Lung (tissue), 12 donors: Measurements from ENCODE around the gene ASB11. TPM values are rescaled to one million over a fixed set of nuclear protein-coding genes. Genes with fewer than 3 reads are reported as not detected.

ENCODE experiments used
- ATAC-seq: fragments of 200-7000 bp; cut with Tn5 transposase; one replicate; pipeline ENCODE4 v1.9.1; 2020; ENCODE audit warnings: moderate number of reproducible peaks; ENCODE audit not compliant: insufficient read depth, low FRiP score
- DNase-seq, 3 donors: peaks; one replicate each; pipeline ENCODE4 v3.0.0-alpha.2; 2013 to 2017
- H3K27ac ChIP-seq, 2 donors: one replicate each; pipeline ENCODE4 v1.5.1; 2013; ENCODE audit warnings: mild to moderate bottlenecking in 2 of 2, moderate library complexity in 2 of 2, control low read depth in 1 of 2, inconsistent platforms in 1 of 2, low read depth in 1 of 2, low read length in 1 of 2
- H3K27me3 ChIP-seq, 3 donors: one replicate each; pipeline ENCODE4 v1.5.1; 2013; ENCODE audit warnings: low read length in 2 of 3; ENCODE audit not compliant: control insufficient read depth in 3 of 3, insufficient read depth in 3 of 3
- H3K36me3 ChIP-seq, 4 donors: one replicate each; pipeline ENCODE4 v1.5.1; 2013; ENCODE audit warnings: low read length in 4 of 4, mild to moderate bottlenecking in 1 of 4, moderate library complexity in 1 of 4; ENCODE audit not compliant: control insufficient read depth in 4 of 4, insufficient read depth in 4 of 4
- H3K4me1 ChIP-seq, 5 donors: one replicate each; pipeline ENCODE4 v1.5.1; 2013; ENCODE audit warnings: low read length in 5 of 5, mild to moderate bottlenecking in 2 of 5, moderate library complexity in 1 of 5; ENCODE audit not compliant: control insufficient read depth in 5 of 5, insufficient read depth in 5 of 5
- H3K4me3 ChIP-seq: one replicate; pipeline ENCODE4 v1.5.1; 2013; ENCODE audit warnings: mild to moderate bottlenecking, control low read depth, moderate library complexity
- H3K9ac ChIP-seq, 2 donors: one replicate each; pipeline ENCODE4 v1.5.1; 2013; ENCODE audit warnings: low read length in 2 of 2, control low read depth in 1 of 2; ENCODE audit not compliant: insufficient read depth in 1 of 2
- H3K9me3 ChIP-seq, 4 donors: one replicate each; pipeline ENCODE4 v1.5.1; 2013; ENCODE audit warnings: low read length in 3 of 4, mild to moderate bottlenecking in 1 of 4, moderate library complexity in 1 of 4; ENCODE audit not compliant: control insufficient read depth in 4 of 4, insufficient read depth in 3 of 4
- CTCF ChIP-seq: IDR thresholded peaks from 2 replicates; pipeline ENCODE4 v1.5.1; 2012; ENCODE audit warnings: mild to moderate bottlenecking; ENCODE audit errors: control extremely low read depth, extremely low read depth
- WGBS, 2 donors: extraction: QIAGEN DNeasy Blood & Tissue Kit; methylation state at CpG; one replicate each; pipeline ENCODE4 v1.1.7; 2013; 5-methylcytosine and 5-hydroxymethylcytosine counted together
- polyA plus RNA-seq, 2 donors: library from polyadenylated mRNA; stranded (reverse); fragments of 200-250 nt; gene quantifications; one replicate each; pipeline ENCODE4 v1.2.1, GENCODE V29; 2013
- total RNA-seq, 2 donors: library from RNA; depleted of rRNA in 1 of 2; stranded (reverse); fragments of >200 nt in 1 of 2; gene quantifications; one replicate each; pipeline ENCODE4 v1.2.1, GENCODE V29; 2014 to 2021
- donor health status: control.
- donor health status: control.
- donor health status: Bipolar disorder and iron deficiency.
- donor health status: healthy.
- donor health status: DM: yes; HTN: yes; CAD: no.

ASB11 gene
- total and polyA plus RNA-seq, 4 donors = 0.06 to 0.34 (median 0.06) TPM; not detected in 1

DNA sequence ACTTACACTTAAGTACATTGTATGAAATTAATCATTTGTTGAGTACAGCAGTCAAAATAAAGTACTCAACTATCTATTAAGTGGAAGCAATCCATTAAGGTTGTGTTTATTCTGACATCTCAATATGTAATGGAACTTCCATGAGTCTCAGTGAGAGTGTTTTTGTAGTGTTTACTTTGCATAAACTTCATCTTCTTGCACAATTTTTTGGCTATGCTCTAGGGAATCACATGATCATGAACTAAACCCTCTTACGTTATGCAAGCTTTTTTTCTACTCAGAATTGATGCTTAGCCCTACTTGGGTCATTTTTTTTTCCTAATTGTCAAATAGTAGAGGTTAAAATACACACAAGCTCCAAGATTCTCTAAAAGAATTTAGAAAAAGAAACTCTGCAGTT is 41.0 kb upstream of the ASB11 start:
- ATAC-seq (no peak), DNase-seq (peak in 2 of 3 donors; percentile 88 to 94)
- Histone ChIP-seq H3K27ac (no peak overlapping the region), H3K4me1 (no peaks in the 10 kb centered on the region), H3K9me3 (peaks cover 0 to 1% (median 0%) of the 10 kb centered on the region in 4 donors), H3K4me3 (no peak overlapping the region), H3K27me3 (peaks cover 0 to 32% (median 7%) of the 10 kb centered on the region in 3 donors), H3K36me3 (peaks cover 0 to 5% (median under 1%) of the 10 kb centered on the region in 4 donors), H3K9ac (no peak overlapping the region)
- TF ChIP-seq CTCF = no peak
- 23 to 30% methylated on average over 1 of the region's 1 CpG for WGBS, 2 donors

GRCh38 chrX:15350329-15350996 is 35.0 kb upstream of the ASB11 start:
- Histone ChIP-seq H3K36me3 (peaks cover 0 to 5% (median 0%) of the 10 kb centered on the region in 4 donors), H3K27me3 (peaks cover 0 to 27% (median 18%) of the 10 kb centered on the region in 3 donors), H3K9ac (peak overlapping the region in 1 of 2 donors; percentile 11), H3K4me3 (no peak overlapping the region), H3K4me1 (no peaks in the 10 kb centered on the region), H3K27ac (no peak overlapping the region), H3K9me3 (no peaks in the 10 kb centered on the region)
- ATAC-seq (no peak), DNase-seq (peak in 2 of 3 donors; percentile 26 to 41)
- no peak for TF ChIP-seq CTCF
- 64 to 73% methylated on average over 7 to 8 of the region's 8 CpGs for WGBS, 2 donors

DNA sequence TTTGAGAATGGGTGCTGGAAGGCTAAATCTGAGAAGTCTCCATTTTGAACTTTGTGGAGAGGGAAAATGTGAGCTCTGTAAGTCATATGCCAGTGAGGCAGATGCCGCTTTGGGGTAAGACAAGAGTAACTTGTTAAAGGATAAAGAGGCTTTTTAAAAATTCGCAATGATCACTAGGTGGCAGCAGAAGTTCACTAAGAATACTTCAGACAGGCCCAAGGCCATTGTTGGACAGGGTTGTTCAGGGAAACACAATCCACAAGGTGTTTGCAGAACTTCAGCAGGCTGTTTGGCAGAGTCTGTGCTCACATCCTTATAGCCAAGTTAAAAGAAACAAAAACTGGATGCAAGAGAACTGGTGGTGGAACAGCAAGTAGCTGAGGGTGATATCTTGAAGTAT is 33.6 kb upstream of the ASB11 start:
- no peaks in the 10 kb centered on the region for H3K9me3 ChIP-seq
- H3K36me3 ChIP-seq = peaks cover 0 to 5% (median 0%) of the 10 kb centered on the region in 4 donors
- peaks cover 0 to 20% (median 16%) of the 10 kb centered on the region in 3 donors for H3K27me3 ChIP-seq
- H3K9ac ChIP-seq = no peak overlapping the region
- TF ChIP-seq CTCF = peak; percentile 20
- H3K4me3 ChIP-seq = no peak overlapping the region
- ATAC-seq (peak; percentile 31), DNase-seq (peak; percentile 64 to 90 (median 88))
- 24 to 26% methylated on average over 2 of the region's 2 CpGs for WGBS, 2 donors
- no peak overlapping the region for H3K27ac ChIP-seq
- H3K4me1 ChIP-seq = peaks cover 0 to 5% (median 0%) of the 10 kb centered on the region in 5 donors
